Activated CD4-positive, alpha-beta T cell treated with anti-CD3 and anti-CD28 coated beads for 4 hours (primary cell): Measurements from ENCODE around the gene TMPRSS4.

ENCODE experiments used
- DNase-seq, 2 donors: peaks; one replicate each; pipeline ENCODE4 v3.0.0-alpha.2; 2020

Gene TMPRSS4

DNA sequence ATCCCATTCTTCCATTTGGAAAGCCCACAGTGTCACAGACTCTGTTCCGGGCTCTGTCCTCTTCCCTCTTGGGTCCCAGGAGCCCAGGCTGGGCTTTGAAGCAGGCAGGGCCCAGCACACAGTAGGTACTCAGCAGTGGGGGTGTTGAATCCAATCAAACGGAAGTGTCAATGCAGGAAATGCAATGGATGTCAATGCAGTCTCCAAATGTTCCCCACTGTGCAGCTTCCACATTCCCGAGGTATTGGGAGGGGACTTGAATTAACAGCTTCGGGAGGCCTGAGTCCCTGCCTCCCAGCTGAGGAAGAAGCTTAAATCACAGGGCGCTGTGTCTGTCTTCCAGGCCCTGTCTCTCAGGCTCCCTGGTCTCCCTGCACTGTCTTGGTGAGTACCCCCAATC, 31.6 kb downstream of the TMPRSS4 start:
- DNase-seq: no peak

DNA sequence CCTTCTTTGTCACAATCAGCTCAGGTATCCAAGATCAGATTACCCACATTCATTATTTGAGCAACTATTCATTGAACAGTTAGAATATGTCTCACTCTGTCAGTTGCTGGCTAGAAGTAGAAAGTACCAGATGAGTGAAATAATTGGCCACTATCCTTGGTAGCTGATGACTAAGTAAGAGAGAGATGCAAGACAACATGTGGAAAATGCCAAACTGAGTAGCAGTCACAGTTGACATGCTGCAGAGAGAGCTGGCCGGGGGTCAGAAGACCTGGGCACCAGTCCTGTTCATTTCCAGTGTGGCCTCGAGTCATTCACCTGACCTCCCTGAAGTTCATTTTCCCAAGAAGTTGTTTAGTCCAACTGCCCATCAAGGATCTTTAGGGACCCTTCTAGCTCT, 32.4 kb downstream of the TMPRSS4 start:
- DNase-seq: no peak

DNA sequence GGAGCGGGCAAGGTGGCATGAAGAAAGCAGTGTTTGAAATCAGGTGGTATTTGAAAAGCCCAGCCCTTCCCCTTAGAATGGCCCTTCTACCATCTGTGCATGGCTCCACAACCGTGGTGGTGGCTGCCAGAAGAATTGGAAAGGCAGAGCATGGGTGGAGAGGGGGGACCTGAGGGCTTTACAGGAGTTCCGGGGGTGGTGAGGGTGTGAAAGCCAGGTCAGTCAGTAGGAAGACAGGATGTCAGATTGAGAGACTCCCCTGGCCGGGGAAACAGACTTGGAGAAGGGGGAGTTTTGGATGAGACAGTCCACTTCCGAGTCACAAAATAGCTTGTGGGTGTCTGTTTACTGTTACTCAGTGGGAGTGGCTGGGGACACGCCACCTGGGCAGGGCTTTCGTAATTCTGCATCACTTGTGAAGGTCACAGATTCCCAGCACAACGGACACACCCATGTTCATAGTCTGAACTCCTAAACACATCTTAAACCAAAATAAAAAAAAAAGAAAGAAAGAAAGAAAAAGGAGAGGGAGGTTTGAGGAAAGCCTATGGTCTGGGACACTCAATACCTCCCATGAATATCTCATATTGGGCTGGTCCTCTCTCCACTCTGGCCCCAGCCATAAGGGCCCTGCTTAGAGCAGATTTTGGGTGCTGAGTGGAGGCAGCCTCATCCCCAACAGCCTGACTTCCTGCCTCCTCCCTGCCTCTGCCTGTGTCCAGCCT, 34.3 kb downstream of the TMPRSS4 start:
- no peak for DNase-seq

DNA sequence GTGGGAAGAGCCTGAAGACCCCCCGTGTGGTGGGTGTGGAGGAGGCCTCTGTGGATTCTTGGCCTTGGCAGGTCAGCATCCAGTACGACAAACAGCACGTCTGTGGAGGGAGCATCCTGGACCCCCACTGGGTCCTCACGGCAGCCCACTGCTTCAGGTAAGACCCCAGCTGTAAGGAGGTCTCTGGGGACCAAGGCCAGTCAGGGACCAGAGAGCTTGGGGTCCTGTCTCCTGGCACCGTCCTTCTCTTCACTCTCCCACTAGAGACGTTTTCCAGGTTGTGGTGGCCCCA, 34.8 kb downstream of the TMPRSS4 start:
- no peak for DNase-seq

DNA sequence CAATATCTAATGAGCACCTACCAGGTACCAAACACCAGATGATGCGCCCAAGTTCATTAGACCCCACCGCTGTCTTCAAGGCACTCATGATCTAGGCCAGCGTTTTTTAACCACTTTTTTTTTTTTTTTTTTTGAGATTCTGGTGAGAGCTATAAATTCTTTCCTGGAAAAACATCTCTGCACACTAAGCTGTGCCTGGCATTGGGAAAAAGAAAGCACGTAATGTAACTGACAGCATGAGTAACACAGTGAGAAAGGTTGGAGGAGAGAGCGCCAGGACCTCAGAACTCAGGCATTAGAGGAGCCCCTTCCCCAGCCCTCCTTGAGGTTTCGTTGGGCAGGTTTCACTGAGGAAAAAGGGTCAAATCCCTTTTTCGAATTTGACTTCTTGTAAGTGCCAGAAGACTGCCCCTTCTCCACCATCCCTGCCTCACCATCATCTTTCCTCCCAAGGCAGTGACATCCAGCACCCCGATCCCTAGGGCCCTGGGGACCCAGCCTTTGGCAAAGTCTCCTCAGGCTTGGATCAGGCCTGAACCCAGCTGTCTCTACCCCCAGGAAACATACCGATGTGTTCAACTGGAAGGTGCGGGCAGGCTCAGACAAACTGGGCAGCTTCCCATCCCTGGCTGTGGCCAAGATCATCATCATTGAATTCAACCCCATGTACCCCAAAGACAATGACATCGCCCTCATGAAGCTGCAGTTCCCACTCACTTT, 36.0 kb downstream of the TMPRSS4 start:
- DNase-seq: no peak

DNA sequence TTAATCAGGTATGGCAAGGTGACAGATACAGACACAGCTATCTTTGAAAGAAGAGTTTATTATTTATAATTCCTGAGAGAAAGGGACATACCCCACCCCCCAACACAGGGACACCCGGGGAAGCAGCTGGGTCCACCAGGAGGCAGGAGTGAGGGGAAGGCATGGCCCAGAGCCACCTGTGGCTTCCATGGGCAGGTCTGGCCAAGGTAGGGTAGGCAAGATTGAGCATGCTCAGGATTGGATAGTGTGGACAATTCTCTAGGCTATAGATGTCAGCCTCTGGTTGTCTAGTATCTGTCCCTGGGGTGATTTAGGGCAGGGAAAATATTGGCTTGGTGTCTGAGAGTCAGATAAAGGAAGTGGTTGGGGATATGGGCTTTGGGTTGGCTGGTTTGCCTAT, 37.4 kb downstream of the TMPRSS4 start:
- DNase-seq: no peak

DNA sequence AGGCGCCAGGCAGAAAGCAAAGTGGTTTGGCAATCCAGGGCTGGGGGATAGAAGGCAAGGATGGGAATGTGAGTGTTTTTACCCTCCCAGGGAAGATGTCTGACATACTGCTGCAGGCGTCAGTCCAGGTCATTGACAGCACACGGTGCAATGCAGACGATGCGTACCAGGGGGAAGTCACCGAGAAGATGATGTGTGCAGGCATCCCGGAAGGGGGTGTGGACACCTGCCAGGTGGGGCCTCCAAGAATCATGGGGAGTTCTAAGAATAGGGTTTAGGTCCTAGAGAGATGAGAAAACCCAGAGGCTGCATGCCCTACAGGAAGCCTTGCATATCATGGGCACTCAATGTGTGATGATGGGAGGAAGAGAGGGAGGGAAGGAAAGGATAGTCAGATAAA, 38.2 kb downstream of the TMPRSS4 start:
- no peak for DNase-seq

DNA sequence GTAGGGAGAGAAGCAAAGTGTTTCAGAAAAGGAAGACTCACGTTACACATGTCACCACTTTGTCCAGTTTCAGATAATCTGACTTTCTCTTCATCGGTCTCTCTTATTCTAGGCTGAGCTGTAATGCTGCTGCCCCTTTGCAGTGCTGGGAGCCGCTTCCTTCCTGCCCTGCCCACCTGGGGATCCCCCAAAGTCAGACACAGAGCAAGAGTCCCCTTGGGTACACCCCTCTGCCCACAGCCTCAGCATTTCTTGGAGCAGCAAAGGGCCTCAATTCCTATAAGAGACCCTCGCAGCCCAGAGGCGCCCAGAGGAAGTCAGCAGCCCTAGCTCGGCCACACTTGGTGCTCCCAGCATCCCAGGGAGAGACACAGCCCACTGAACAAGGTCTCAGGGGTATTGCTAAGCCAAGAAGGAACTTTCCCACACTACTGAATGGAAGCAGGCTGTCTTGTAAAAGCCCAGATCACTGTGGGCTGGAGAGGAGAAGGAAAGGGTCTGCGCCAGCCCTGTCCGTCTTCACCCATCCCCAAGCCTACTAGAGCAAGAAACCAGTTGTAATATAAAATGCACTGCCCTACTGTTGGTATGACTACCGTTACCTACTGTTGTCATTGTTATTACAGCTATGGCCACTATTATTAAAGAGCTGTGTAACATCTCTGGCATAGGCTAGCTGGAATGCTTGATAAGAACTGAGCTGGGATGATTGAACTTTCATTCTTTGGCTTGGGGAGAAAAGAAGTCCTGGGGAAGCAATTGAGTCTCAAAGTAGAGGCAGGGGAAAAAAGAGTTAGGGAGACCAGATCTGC, 41.1 kb downstream of the TMPRSS4 start:
- DNase-seq: no peak

DNA sequence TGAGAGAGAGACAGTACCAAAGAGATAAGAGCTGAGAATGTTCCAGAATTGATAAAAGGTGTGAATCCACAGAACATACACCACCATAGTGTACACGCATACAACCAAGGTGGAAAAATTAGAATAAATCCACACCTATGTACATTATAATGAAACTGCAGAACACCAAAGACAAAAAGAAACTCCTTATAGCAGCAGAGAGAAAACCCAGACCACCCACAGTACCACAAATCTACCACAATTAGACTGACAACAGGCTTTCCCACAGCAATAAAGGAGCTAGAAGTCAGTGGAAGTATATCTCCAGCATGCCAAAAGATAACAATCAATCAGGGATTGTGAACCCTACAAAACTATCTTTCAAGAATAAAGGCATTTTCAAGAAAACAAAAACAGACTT, 43.9 kb downstream of the TMPRSS4 start:
- no peak for DNase-seq

DNA sequence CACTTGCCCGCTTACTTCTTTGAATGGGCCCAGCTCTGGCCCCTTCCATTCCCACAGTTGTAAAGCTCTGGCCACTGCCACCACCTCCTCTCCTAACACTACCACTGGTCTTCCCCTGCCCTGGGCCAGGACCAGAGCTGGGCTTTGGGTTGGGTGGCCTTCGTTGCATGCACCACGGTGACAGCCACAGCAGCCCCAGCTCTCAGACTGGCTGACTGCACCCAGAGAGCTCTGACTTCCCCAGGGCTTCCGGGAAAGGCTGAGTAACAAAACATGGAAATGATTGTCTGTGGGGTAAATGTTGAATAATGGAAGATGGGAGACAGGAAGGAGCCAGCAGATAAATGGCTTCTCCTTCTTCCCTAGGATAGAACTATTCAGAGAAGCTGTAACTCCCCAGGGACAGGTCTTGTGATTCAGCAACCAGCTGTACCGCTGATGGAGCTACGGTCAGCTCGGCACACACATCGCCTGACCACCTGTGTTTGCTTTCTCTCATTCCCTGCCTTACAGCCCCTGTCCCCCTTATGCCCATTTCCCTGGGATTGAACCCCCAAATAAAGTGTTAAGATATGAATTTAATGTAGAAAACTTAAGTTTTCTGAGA, 48.2 kb downstream of the TMPRSS4 start:
- no peak for DNase-seq

DNA sequence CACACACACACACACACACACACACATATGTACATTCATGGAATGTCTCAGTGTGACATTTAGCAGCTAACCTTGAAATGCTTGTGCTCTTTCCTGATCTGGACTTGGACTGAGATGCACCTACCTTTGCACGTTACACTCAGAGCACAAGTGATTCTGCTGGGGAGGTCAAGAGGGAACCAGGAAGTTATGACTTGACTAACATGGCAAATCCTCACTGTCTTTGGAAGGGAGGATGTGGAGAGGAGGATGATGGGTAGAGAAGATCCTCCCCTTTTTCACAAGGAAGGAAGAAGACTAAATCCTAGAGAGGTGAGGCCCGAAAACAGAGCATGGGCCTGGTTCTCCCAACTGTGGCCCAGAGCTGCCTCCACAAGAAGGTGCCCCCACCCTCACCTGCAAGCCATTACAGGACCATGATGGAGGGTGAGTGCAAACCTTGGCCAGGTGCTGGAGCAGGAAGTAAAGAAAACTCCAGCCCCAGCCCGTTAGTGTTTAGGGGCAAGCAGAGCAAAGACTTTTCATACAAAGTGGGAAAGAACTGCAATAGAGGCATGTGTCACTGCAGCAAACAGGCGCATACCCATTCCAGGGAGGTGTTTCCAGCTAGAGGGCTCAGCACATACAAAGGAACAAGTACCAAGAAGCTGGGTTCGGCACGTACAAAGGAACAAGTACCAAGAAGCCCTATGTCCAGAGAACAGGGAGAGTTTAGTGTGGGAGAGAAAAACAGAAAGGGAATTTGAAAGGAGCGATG, 49.4 kb downstream of the TMPRSS4 start:
- no peak for DNase-seq

DNA sequence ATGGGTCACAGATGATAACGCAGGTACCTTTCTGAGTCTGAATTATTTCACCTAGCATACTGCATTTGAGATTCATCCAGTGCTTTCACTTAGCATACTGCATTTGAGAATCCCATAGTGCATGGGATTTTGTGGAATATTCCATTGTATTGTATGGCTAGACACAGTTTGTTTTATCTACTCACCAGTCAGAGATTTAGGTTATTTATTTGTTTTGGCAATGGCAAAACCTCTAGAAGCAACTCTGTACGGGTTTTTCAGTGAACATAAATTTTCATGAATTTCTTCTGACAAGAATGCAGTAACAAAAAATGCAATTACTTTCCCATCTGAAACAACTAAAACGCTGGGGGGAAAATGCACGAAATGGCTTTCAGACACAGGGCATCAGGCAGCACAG, 51.4 kb downstream of the TMPRSS4 start:
- DNase-seq: no peak

DNA sequence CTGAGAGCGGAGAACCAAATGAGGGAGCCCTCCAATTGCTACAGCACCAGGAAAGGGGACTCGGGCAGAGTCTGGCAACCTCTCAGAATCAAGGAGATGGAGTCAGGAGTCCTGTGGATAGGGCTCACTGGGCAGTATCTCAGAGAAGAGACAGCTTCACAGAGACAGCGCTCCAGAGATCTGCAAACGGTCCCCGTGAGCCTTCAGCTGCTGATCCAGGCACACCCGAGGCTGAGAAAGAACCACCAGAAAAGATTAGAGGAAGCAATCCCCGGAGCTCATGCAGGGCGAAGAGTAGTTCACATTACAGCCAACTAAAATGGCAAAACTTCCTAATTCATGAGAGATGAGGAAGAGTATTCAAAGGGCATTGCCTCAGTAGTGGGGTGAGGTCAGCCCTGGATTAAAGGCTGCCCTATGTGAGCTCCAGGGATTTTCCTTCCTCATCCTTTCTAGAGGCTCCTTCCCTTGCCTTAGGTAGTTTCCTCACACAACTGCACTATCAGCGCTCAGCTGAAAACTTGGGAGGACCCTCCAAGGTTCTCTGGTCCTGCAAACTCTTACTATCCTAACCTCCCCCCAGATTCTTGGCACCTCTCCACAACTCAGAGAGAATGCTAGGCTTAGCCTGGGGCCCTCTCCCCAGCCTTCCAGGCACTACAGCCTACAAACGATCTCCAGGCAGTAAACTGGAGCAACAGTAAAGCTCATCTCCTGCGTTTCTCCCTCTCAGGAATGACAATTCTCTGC, 52.0 kb downstream of the TMPRSS4 start:
- no peak for DNase-seq

DNA sequence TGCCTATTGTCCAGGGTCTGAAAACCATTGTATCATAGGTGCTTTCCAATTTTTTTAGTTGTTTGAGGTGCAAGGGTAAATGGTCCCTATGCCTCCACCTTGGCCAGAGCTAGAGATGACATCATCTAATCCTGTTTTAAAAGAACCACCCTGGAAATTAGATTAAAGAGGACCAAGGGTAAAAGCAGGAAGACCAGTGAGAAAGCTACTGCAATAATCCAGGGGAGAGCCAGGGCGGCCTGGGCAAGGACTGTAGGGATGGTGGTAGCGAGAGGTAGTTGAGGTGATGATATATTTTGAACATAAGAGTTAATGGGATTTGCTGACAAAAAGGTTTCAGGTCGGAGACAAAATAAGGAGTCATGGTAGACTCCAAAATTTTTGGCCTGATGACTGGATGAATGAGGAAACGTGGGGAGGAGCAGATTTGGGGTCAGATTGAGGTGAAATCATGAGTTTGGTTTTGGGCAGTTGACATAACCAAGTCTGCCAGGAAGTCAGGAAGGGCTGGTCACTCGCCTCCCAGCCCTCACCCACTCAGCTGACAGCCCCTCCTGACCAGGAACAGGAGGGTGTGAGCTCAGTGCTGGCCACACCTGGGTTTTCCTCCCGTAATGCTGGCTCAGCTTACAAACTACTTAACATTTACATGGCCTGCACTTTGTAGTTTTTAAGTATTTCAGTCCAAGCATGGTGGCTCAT, 52.7 kb downstream of the TMPRSS4 start:
- DNase-seq: no peak

DNA sequence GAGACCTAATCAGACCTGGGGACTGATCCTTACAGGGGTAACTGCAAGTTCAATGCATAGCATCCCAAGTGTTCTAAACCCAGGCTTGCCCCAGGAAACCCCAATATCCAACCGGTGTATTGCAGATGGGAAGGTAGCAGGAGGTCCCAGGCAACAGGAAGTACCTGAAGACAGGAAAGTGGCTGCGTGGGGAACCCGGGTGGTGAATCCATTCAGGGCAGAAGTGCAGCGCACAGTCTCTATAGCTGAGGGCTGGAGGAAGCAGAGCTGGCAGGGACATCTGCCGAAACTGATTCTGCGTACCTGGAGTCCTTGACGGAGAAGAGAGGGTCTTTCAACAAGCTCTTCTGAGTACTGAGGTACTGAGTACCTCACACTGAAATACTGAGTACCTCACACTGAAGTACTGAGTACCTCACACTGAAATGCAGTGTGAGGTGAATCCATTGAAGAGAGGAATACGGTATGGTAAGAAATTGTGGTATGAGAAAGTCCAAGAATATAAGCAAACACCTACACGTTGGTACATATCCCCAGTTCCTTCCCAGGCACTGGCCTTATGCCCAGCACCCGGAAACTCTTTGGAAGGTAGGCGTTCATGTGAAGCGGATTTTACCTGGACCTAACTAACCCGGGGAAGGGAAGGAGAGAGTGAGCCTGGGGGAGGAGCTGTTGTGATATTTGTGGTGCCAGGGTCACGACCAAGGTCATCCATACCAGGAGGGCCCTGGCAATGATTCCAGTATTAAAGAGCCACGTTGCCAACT, 55.7 kb downstream of the TMPRSS4 start:
- DNase-seq: no peak

DNA sequence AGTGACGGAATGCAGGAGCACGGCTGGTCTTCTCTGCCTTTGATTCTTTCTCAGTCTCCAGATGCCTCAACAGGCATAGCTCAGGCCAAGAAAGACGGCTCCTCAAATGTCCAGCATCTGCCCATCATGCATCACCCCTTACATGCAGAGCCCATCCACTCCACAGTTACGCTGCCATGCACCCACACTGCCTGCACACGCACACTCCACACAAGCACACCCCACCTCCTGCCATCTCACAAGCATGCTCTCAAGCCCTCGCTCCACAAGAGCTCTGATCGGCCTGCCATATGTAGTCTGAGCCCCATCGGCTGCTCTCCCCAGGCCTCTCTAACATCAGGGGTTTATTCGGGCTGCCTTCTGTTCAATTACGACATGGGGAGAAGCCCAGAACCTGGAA, 56.9 kb downstream of the TMPRSS4 start:
- DNase-seq: no peak

DNA sequence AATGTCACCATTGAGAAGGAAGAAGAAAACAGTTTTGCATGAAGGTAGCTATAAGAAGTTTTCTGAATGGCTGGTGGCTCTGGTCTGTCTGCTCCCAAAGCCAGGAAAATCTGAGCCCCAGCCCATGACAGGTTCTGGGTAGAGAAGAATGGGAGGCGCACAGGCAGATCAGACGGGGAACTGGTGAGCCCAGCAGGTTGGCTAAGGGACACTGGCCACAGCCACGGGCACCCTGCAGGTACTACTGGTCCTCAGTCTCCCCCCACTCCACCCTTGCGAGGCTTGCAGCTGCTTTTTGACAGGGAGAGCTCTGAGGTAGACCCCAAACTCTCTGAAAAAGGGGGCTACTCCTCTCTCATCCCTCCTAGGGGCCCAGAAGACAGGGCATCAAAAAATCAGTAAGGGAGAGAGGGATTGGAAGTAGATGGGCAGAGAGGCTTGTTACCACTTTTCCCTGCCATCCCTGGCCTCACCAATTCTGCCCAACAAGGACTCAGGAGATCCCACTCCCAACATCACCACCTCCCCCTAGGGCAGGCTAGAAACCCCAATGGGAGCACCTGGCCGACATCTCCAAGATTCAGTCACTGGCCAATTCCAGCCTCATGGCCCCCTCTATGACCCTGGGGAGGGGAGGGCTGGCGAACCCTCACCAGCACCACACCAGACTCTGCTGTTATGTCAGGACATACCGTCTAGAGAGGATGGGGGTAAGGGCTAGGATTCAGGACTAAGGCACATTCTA, 58.3 kb downstream of the TMPRSS4 start:
- DNase-seq: no peak

DNA sequence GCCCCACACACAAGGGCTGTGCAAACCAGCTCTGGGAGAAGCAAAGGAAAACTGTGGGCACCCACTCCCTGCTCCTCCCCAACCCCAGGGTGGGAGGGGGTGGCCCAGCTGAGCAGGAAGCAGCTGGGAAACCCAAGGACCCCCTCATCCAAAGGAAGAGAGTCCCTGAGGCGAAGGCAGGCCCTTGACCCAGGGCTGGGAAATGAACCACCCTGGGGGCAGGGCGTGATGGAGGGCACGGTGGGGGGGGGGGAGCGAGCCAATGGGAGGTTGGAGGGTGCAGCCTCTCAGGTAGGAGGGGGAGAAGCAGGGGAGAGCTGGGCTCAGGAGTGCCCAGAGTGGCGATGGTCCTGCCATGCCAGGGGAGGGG, 58.9 kb downstream of the TMPRSS4 start:
- DNase-seq: no peak

DNA sequence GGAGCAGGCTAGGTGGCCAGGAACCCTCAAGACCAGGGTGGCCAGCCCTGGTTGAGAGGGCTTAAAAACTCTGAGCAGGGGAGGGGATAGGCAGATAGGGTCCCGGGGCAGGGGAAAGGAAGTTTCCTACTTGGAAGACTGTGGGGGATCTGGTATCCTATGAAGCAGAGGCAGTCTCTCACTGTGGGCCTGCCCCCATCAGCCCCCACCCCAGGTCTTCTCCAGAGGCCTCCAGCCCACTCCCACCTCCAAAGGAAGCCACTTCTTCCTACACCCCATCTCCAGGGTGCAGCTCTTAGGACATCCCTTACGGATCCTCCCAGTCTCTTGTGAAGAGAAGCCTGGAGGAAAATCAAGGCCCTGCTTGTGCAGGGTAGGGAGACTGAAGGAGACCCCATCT, 59.5 kb downstream of the TMPRSS4 start:
- no peak for DNase-seq

DNA sequence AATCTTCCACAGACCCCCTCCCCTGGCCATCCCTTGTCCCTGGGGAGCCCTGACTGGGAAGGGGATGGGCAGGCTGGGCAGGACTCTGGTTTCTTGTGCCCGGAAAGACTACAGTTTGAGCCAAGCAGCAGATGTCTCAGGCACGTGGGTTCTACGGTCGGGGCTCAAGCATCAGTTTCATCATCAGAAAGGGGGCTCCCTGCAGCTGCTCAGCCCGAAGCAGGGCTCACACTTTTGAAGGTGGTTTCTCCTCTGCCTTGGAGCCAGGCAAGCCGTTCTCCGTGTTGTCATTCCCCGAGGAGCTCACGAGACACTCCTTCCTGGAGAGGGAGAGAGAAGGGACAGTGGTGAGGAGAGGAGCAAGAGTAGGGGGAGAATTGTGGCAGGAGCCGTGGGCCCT, 59.9 kb downstream of the TMPRSS4 start:
- no peak for DNase-seq
